Panc1 (cell line): ENCODE results near the gene SPINK9. TPM values are rescaled to one million over a fixed set of nuclear protein-coding genes. Genes with fewer than 3 reads are reported as not detected.

Experiments used
- ATAC-seq: fragments of 200-7000 bp; cut with Tn5 transposase; 2 replicates; pipeline ENCODE4 v1.9.1; 2020; ENCODE audit warnings: mild to moderate bottlenecking, moderate library complexity
- BruUV-seq: library from RNA; stranded (reverse); fragments of 400-500 nt; replicated peaks from 2 replicates; lab custom pipeline; 2021; lab: Mats Ljungman, UMichigan
- CTCF ChIA-PET: fragments of 300-600 bp; sonication (Branson Sonifier 250); formaldehyde crosslinking; loops from one replicate; lab custom pipeline; 2022; ENCODE audit warnings: antibody characterized with exemption; lab: Charles Lee
- POLR2A ChIA-PET: fragments of 300-600 bp; sonication (Branson Sonifier 250); formaldehyde crosslinking; loops from one replicate; lab custom pipeline; 2022; ENCODE audit warnings: antibody characterized with exemption; lab: Charles Lee
- DNase-seq: peaks from one replicate; pipeline ENCODE4 v3.0.0-alpha.2; 2010; ENCODE audit warnings: low read depth, low spot score
- H3K27ac ChIP-seq: 2 replicates; pipeline ENCODE4 v1.5.1; 2011; ENCODE audit warnings: mild to moderate bottlenecking, low read length, inconsistent platforms
- H3K27me3 ChIP-seq: fragments of 200-500 bp; sonication (Bioruptor generic); 2 replicates; pipeline ENCODE4 v1.6.0; 2014; ENCODE audit warnings: low read length, inconsistent platforms; ENCODE audit not compliant: control insufficient read depth, insufficient read depth
- H3K36me3 ChIP-seq: fragments of 200-500 bp; sonication (Bioruptor generic); 2 replicates; pipeline ENCODE4 v1.5.1; 2014; ENCODE audit warnings: inconsistent platforms, mild to moderate bottlenecking, low read length, moderate library complexity; ENCODE audit not compliant: control insufficient read depth, insufficient read depth
- H3K4me1 ChIP-seq: 2 replicates; pipeline ENCODE4 v1.5.1; 2011; ENCODE audit warnings: inconsistent platforms, mild to moderate bottlenecking, low read length, moderate library complexity; ENCODE audit not compliant: control insufficient read depth, insufficient read depth
- H3K4me3 ChIP-seq, 2 experiments: 2 replicates each; pipeline ENCODE4 v1.5.1; 2011 to 2012; ENCODE audit warnings: low read depth in 2 of 2, low read length in 2 of 2, mild to moderate bottlenecking in 2 of 2, inconsistent platforms in 1 of 2, moderate library complexity in 1 of 2
- H3K9me3 ChIP-seq: fragments of 200-500 bp; sonication (Bioruptor generic); 2 replicates; pipeline ENCODE4 v1.5.1; 2014; ENCODE audit warnings: low read depth, mild to moderate bottlenecking, inconsistent platforms, low read length, moderate library complexity; ENCODE audit not compliant: control insufficient read depth, insufficient read depth
- POLR2AphosphoS5 ChIP-seq: IDR thresholded peaks from 2 replicates; pipeline ENCODE4 v1.6.1; 2012; ENCODE audit warnings: mild to moderate bottlenecking, low read depth, low read length, moderate library complexity
- REST ChIP-seq, 2 experiments: IDR thresholded peaks; 2 replicates each; pipeline ENCODE4 v1.6.1; 2011 to 2012; ENCODE audit warnings: low read depth in 2 of 2, control low read depth in 1 of 2, low read length in 1 of 2, mild to moderate bottlenecking in 1 of 2, moderate library complexity in 1 of 2; ENCODE audit not compliant: insufficient read depth in 1 of 2
- SIN3A ChIP-seq: IDR thresholded peaks from 2 replicates; pipeline ENCODE4 v1.6.1; 2012; ENCODE audit warnings: low read depth, mild to moderate bottlenecking, low read length, moderate library complexity, borderline replicate concordance; ENCODE audit not compliant: insufficient read depth
- TCF7L2 ChIP-seq: IDR thresholded peaks from 2 replicates; pipeline ENCODE4 v1.6.1; 2011; ENCODE audit warnings: mild to moderate bottlenecking, low read depth, low read length, inconsistent platforms
- in situ Hi-C: cut with HindIII; loops from 2 replicates; pipeline ENCODE4 v1.10.0; 2016; ENCODE audit warnings: low sequenced_read_pairs, low pct_unique_long_range_greater_than_20kb
- intact Hi-C: fragments of 100-400 bp; cut with micrococcal nuclease; formaldehyde crosslinking; loops from one replicate; pipeline ENCODE4 v1.10.0; 2022; ENCODE audit not compliant: unreplicated experiment
- total RNA-seq: library from RNA; stranded (reverse); gene quantifications from one replicate; pipeline ENCODE4 v1.2.1, GENCODE V29; 2021; ENCODE audit not compliant: unreplicated experiment
- TF ChIP-seq, protein P1 (sequence below): fragments of 450-650 bp; IDR thresholded peaks from 2 replicates; pipeline ENCODE4 v1.5.1; 2017; ENCODE audit warnings: mild to moderate bottlenecking

Gene SPINK9
- total RNA-seq, 1 experiment from 2014 or later = not detected

GRCh38 chr5:148311484-148311883 lies 23.9 kb upstream of the SPINK9 start:
- DNase-seq (no peak), ATAC-seq (no peak)
- Histone ChIP-seq H3K4me1 (no peaks in the 10 kb centered on the region), H3K36me3 (no peaks in the 10 kb centered on the region), H3K27ac (no peak overlapping the region), H3K9me3 (no peaks in the 10 kb centered on the region), H3K4me3 (no peak overlapping the region), H3K27me3 (no peaks in the 10 kb centered on the region)
- ChIA-PET CTCF (no interaction called here), POLR2A (no interaction called here)
- BruUV-seq = no TSS peak
- intact Hi-C loops = no loop called here
- in situ Hi-C loops = no loop called here
- TF ChIP-seq POLR2AphosphoS5 (no peak), REST (IDR thresholded peaks at IDR 0.05; ENCODE audit: insufficient read depth in 1 of 2, low read depth in 2 of 2, low read length in 1 of 2) (no peak), SIN3A (no peak), TCF7L2 (no peak)
- TF ChIP-seq, protein P1, sequence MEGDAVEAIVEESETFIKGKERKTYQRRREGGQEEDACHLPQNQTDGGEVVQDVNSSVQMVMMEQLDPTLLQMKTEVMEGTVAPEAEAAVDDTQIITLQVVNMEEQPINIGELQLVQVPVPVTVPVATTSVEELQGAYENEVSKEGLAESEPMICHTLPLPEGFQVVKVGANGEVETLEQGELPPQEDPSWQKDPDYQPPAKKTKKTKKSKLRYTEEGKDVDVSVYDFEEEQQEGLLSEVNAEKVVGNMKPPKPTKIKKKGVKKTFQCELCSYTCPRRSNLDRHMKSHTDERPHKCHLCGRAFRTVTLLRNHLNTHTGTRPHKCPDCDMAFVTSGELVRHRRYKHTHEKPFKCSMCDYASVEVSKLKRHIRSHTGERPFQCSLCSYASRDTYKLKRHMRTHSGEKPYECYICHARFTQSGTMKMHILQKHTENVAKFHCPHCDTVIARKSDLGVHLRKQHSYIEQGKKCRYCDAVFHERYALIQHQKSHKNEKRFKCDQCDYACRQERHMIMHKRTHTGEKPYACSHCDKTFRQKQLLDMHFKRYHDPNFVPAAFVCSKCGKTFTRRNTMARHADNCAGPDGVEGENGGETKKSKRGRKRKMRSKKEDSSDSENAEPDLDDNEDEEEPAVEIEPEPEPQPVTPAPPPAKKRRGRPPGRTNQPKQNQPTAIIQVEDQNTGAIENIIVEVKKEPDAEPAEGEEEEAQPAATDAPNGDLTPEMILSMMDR = no peak

- intact Hi-C loops (no loop called here), in situ Hi-C loops (no loop called here)
- Histone ChIP-seq H3K9me3 (no peaks in the 10 kb centered on the region), H3K27me3 (no peaks in the 10 kb centered on the region), H3K4me3 (no peak within 1 kb of the TSS), H3K36me3 (no peaks in the 10 kb centered on the region), H3K4me1 (no peaks in the 10 kb centered on the region), H3K27ac (no peak within 1 kb of the TSS)
- ATAC-seq (no peak), DNase-seq (no peak)
- TF ChIP-seq REST (IDR thresholded peaks at IDR 0.05; ENCODE audit: insufficient read depth in 1 of 2, low read depth in 2 of 2, low read length in 1 of 2) = no peak
- no peak for TF ChIP-seq SIN3A
- TF ChIP-seq TCF7L2 = no peak
- TF ChIP-seq, protein P1 = no peak
- no peak for TF ChIP-seq POLR2AphosphoS5
- ChIA-PET POLR2A (no interaction called here), CTCF (no interaction called here)
- no TSS peak for BruUV-seq
Observed at GRCh38 chr5:148312153-148312552, 23.2 kb upstream of the SPINK9 start, which contains the start of gene SPINK7. Gene SPINK7 (plus strand): TSS chr5:148312423. CDS start chr5:148312484, 61 bp downstream.
